DOHH2 (cell line): ENCODE results near the gene FUT8.

Source experiments
- H3F3A ChIP-seq: fragments of 200-600 bp; sonication (generic), shearing (Covaris generic); 2 replicates; pipeline ENCODE4 v1.6.0; 2016; ENCODE audit warnings: antibody characterized with exemption, mild to moderate bottlenecking; ENCODE audit not compliant: control insufficient read depth, insufficient read depth
- H3K27ac ChIP-seq: fragments of 200-600 bp; sonication (generic); 2 replicates; pipeline ENCODE4 v1.5.1; 2014; ENCODE audit warnings: low read depth, mild to moderate bottlenecking, low read length, moderate library complexity
- H3K27me3 ChIP-seq: fragments of 200-600 bp; sonication (generic); 2 replicates; pipeline ENCODE4 v1.6.1; 2014; ENCODE audit warnings: mild to moderate bottlenecking, low read length, mixed read lengths; ENCODE audit not compliant: control insufficient read depth
- H3K36me3 ChIP-seq: fragments of 200-600 bp; sonication (generic); 2 replicates; pipeline ENCODE4 v1.6.1; 2014; ENCODE audit warnings: mild to moderate bottlenecking, low read length, moderate library complexity, mixed read lengths; ENCODE audit not compliant: control insufficient read depth
- H3K4me1 ChIP-seq: fragments of 200-600 bp; sonication (generic); 2 replicates; pipeline ENCODE4 v1.6.1; 2014; ENCODE audit warnings: mild to moderate bottlenecking, low read length, mixed read lengths; ENCODE audit not compliant: control insufficient read depth
- H3K4me2 ChIP-seq: fragments of 200-600 bp; sonication (generic); 2 replicates; pipeline ENCODE4 v1.6.0; 2014; ENCODE audit warnings: mild to moderate bottlenecking, low read length, moderate library complexity
- H3K4me3 ChIP-seq: fragments of 200-600 bp; sonication (generic); 2 replicates; pipeline ENCODE4 v1.5.1; 2014; ENCODE audit warnings: mild to moderate bottlenecking, low read length, mixed read lengths
- H3K79me2 ChIP-seq: fragments of 200-600 bp; sonication (generic); 2 replicates; pipeline ENCODE4 v1.6.1; 2014; ENCODE audit warnings: mild to moderate bottlenecking, low read length, mixed read lengths; ENCODE audit not compliant: control insufficient read depth
- H3K9me2 ChIP-seq: fragments of 200-600 bp; sonication (generic); replicated peaks from 2 replicates; pipeline ENCODE4 v1.6.1; 2014; ENCODE audit warnings: mild to moderate bottlenecking, low read length, mixed read lengths; ENCODE audit not compliant: control insufficient read depth
- H3K9me3 ChIP-seq: fragments of 200-600 bp; sonication (generic); 2 replicates; pipeline ENCODE4 v1.6.1; 2014; ENCODE audit warnings: antibody characterized with exemption, low read length, mixed read lengths; ENCODE audit not compliant: control insufficient read depth, insufficient read depth
- H4K20me1 ChIP-seq: fragments of 200-600 bp; sonication (generic); 2 replicates; pipeline ENCODE4 v1.6.0; 2014; ENCODE audit warnings: low read depth, mild to moderate bottlenecking, antibody characterized with exemption, low read length, moderate library complexity; ENCODE audit not compliant: control insufficient read depth, insufficient read depth
- CTCF ChIP-seq: fragments of 200-600 bp; sonication (generic); IDR thresholded peaks from one replicate; pipeline ENCODE4 v1.5.1; 2014; ENCODE audit warnings: antibody characterized with exemption, mild to moderate bottlenecking, low read depth, low read length; ENCODE audit not compliant: poor library complexity, severe bottlenecking
- EZH2phosphoT487 ChIP-seq: fragments of 200-600 bp; sonication (generic); IDR thresholded peaks from 2 replicates; pipeline ENCODE4 v1.6.1; 2017; ENCODE audit warnings: borderline replicate concordance, mild to moderate bottlenecking, antibody characterized with exemption, low read length, moderate library complexity, mixed read lengths

The FUT8 gene

GRCh38 chr14:65749287-65749686 is 336.8 kb downstream of the FUT8 start:
- H3K79me2 ChIP-seq: no peaks in the 10 kb centered on the region
- H3F3A ChIP-seq: no peaks in the 10 kb centered on the region
- no peaks in the 10 kb centered on the region for H3K27me3 ChIP-seq
- no peaks in the 10 kb centered on the region for H3K9me2 ChIP-seq
- TF ChIP-seq CTCF (no peak), EZH2phosphoT487 (no peak)
- H3K9me3 ChIP-seq: no peaks in the 10 kb centered on the region
- H3K36me3 ChIP-seq: no peaks in the 10 kb centered on the region
- no peak overlapping the region for H3K4me3 ChIP-seq
- H3K27ac ChIP-seq: no peak overlapping the region
- no peaks in the 10 kb centered on the region for H4K20me1 ChIP-seq
- H3K4me1 ChIP-seq: no peaks in the 10 kb centered on the region
- H3K4me2 ChIP-seq: no peak overlapping the region

- H3K27me3 ChIP-seq: no peaks in the 10 kb centered on the region
- no peaks in the 10 kb centered on the region for H3K9me2 ChIP-seq
- no peaks in the 10 kb centered on the region for H4K20me1 ChIP-seq
- TF ChIP-seq CTCF: no peak
- TF ChIP-seq EZH2phosphoT487: no peak
- no peak overlapping the region for H3K4me3 ChIP-seq
- no peaks in the 10 kb centered on the region for H3K9me3 ChIP-seq
- H3K4me2 ChIP-seq: no peak overlapping the region
- no peaks in the 10 kb centered on the region for H3K79me2 ChIP-seq
- H3K4me1 ChIP-seq: no peaks in the 10 kb centered on the region
- H3K27ac ChIP-seq: no peak overlapping the region
- no peaks in the 10 kb centered on the region for H3F3A ChIP-seq
- no peaks in the 10 kb centered on the region for H3K36me3 ChIP-seq
Observed at GRCh38 chr14:65750906-65751305, 338.4 kb downstream of the FUT8 start.

GRCh38 chr14:65751510-65751909 is 339.0 kb downstream of the FUT8 start:
- Histone ChIP-seq H3K36me3 (no peaks in the 10 kb centered on the region), H4K20me1 (no peaks in the 10 kb centered on the region), H3K79me2 (no peaks in the 10 kb centered on the region), H3K27me3 (no peaks in the 10 kb centered on the region), H3K27ac (no peak overlapping the region), H3K4me2 (no peak overlapping the region), H3K4me1 (no peaks in the 10 kb centered on the region), H3K9me3 (no peaks in the 10 kb centered on the region), H3K4me3 (no peak overlapping the region), H3K9me2 (no peaks in the 10 kb centered on the region), H3F3A (no peaks in the 10 kb centered on the region)
- TF ChIP-seq EZH2phosphoT487: no peak
- no peak for TF ChIP-seq CTCF

- Histone ChIP-seq H3K4me3 (no peak overlapping the region), H3K4me2 (no peak overlapping the region), H3K79me2 (no peaks in the 10 kb centered on the region), H3F3A (no peaks in the 10 kb centered on the region), H3K9me2 (no peaks in the 10 kb centered on the region), H3K27ac (no peak overlapping the region), H3K9me3 (no peaks in the 10 kb centered on the region), H3K27me3 (no peaks in the 10 kb centered on the region), H4K20me1 (no peaks in the 10 kb centered on the region), H3K4me1 (no peaks in the 10 kb centered on the region), H3K36me3 (no peaks in the 10 kb centered on the region)
- TF ChIP-seq CTCF (no peak), EZH2phosphoT487 (no peak)
Observed at GRCh38 chr14:65753061-65753460, 340.5 kb downstream of the FUT8 start.
